HG03521 (cell line): ENCODE results near the gene IL31.

Experiments used
- ATAC-seq: cut with Tn5 transposase; IDR thresholded peaks from one replicate; pipeline ENCODE4 v1.9.1; 2021; ENCODE audit warnings: mild to moderate bottlenecking, moderate library complexity; ENCODE audit not compliant: unreplicated experiment

IL31 gene

DNA sequence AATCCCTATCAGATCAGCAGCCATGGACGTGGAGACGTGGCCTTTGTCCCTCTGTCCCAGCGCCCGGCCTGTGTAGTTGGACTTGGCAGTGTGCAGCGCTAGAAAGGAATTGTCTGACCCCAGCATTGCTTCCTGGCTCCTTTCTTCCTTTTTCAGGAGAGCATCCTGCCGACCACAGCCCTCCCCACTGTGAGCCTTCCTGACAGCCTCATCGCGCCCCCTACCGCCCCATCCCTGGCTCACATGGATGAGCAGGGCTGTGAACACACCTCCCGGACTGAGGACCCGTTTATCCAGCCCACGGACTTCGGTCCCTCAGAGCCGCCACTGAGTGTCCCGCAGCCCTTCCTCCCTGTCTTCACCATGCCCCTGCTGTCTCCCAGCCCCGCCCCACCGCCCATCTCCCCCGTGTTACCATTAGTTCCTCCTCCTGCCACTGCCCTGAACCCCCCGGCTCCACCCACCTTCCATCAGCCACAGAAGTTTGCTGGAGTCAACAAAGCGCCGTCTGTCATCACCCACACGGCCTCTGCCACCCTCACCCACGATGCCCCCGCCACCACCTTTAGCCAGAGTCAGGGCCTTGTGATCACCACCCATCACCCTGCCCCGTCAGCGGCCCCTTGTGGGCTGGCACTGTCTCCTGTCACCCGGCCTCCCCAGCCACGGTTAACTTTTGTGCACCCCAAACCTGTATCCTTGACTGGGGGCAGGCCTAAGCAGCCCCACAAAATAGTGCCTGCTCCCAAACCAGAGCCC lies 40.6 kb downstream of the IL31 start:
- no peak for ATAC-seq

- no peak for ATAC-seq
Measured at GRCh38 chr12:122130150-122130549, 43.9 kb downstream of the IL31 start.

GRCh38 chr12:122129131-122129530 lies 44.9 kb downstream of the IL31 start:
- ATAC-seq = no peak

DNA sequence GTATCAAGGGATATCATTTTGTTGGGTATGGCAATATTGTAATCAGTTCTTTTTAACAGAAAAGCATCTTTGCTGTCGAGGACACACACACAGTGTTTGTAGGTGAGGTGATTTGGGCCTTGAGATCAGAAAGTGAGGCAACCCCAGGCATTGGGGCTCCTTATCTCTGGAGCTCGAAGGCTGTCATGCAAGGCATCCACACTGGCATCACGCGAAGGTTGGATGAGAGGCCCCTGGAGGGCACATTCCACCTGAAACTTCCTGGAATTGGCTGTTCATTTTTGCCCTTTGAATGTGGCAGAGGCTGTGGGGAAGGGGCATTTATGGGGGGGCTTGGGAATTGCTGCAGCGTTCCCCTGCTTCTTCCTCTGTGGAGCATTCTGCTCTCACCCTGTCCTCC lies 45.5 kb downstream of the IL31 start:
- ATAC-seq = no peak

- no peak for ATAC-seq
Measured at GRCh38 chr12:122127839-122128238, 46.2 kb downstream of the IL31 start.

GRCh38 chr12:122126713-122127597 lies 47.1 kb downstream of the IL31 start:
- no peak for ATAC-seq

DNA sequence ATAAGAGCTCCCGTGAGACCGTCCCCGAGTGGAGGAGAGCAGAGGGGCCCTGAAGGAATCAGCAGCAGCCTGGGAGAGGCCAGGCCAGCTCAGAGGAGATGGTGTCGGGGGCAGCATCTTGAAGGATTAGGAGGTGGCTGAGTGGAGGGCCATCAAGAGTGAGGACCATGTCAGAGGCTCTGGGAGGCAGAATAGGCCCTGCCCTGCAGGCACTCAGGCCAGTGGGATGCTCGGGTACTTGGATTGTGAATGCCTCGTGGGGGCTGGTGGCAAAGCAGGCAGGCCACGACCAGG lies 47.7 kb downstream of the IL31 start:
- no peak for ATAC-seq

- no peak for ATAC-seq
Measured at GRCh38 chr12:122125452-122126341, 48.3 kb downstream of the IL31 start.

DNA sequence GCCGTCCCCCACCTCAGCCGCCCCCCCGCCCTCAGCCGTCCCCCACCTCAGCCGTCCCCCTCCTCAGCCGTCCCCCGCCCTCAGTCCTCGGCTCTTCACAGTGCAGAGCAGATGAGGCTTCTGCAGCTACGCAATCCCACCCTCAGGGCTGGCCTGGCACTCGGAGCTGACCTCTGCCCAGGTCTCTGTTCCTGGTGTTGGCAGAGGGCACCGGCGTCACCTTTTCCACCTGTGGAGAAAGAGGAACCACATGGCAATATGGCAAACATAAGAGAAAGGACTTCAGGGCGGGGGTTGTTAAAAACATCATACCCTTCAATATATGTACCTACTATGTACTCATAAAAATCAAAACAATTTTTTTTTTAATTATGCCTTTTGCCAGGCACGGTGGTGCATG lies 49.7 kb downstream of the IL31 start:
- ATAC-seq = no peak

DNA sequence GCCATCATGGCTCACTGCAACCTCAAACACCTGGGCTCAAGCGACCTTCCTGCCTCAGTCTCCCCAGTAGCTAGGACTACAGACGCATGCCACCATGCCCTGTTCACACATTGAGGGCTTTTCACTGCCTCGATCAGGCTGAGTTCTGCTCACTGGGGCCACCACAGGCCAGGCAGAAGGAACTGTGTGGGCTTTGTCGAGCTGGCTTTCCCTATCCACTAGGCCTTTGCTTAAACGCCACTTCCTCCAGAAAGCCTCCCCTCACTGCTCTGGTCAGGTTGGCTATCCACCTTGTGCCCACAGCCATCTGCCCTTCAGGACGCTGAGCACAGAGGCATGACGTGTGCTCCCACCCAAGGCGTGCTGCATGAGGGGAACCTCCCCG lies 50.3 kb downstream of the IL31 start:
- ATAC-seq = no peak

DNA sequence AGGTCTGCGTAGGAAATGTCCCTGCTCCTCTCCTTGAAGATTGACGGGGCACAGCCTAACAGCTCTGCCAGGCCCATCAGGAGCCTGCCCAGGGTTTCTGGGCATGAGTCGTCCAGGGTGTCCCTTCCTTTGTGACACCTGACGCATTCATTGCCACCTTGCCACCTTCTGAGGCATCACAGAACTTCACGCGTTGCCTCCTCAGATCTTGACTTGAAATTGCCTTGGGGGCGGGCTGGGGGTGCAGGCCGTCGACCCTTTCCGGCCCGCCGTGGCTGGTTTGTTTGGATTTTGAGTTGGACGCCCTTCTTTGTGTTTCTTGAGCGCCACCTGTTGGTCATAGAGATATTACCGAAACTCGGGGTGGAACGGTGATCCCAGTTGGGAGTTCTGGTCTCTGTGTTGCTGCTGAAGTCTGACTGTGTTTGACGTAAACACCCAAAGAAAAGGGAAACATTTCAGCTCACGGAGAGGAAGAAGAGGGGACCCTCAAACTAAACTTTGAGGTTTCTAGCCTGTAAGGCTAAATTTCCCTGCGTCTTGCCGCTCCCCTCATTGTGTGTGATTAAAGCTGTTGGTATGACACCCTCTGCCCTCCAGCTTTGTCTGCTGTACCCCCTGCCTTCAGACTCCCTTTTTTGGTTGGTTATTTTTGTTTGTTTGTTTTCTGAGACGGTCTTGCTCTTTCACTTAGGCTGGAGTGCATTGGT lies 50.8 kb downstream of the IL31 start:
- no peak for ATAC-seq
